Measurements from ENCODE around the gene SAE1. TPM values are rescaled to one million over a fixed set of nuclear protein-coding genes. Genes with fewer than 3 reads are reported as not detected.
A peak's percentile ranks its signal among the peaks of the same experiment; 100 is the strongest.

The SAE1 gene
- total and polyA plus RNA-seq, 2 experiments from 2014 or later = 97.2 to 112 TPM

GRCh38 chr19:47156861-47157430, 26.3 kb downstream of the SAE1 start:
- Histone ChIP-seq H3K9me3 (ENCODE audit: low read depth) (no peaks in the 10 kb centered on the region), H3K79me2 (peaks cover 25% of the 10 kb centered on the region), H3K27ac (peak overlapping the region; percentile 81), H2AFZ (no peak overlapping the region), H3K27me3 (no peaks in the 10 kb centered on the region), H3K9me2 (replicated peaks; ENCODE audit: insufficient read depth) (no peaks in the 10 kb centered on the region), H4K20me1 (ENCODE audit: insufficient read depth, poor library complexity, severe bottlenecking) (no peaks in the 10 kb centered on the region), H3K4me3 (no peak overlapping the region), H3K4me1 (ENCODE audit: insufficient read depth) (peaks cover 22% of the 10 kb centered on the region), H3K4me2 (no peak overlapping the region), H3K36me3 (replicated peaks; ENCODE audit: insufficient read depth, low read depth) (no peaks in the 10 kb centered on the region)
- WGBS (ENCODE audit: low lambda C conversion rate, missing lambda C conversion rate) = 52% methylated on average over 7 of the region's 7 CpGs
- TF ChIP-seq EZH2 (IDR thresholded peaks at IDR 0.05; ENCODE audit: borderline replicate concordance) = no peak
- TF ChIP-seq EZH2phosphoT487 (IDR thresholded peaks at IDR 0.05; ENCODE audit: low read depth, severe bottlenecking, unreplicated experiment) = no peak
- TF ChIP-seq CTCF (IDR thresholded peaks at IDR 0.05; ENCODE audit: poor library complexity) = no peak
- no peak for DNase-seq (ENCODE audit: low spot score)

- Histone ChIP-seq H3K79me2 (peaks cover 29% of the 10 kb centered on the region), H3K9me3 (ENCODE audit: low read depth) (no peaks in the 10 kb centered on the region), H3K4me1 (ENCODE audit: insufficient read depth) (peaks cover 19% of the 10 kb centered on the region), H3K9me2 (replicated peaks; ENCODE audit: insufficient read depth) (no peaks in the 10 kb centered on the region), H3K4me2 (peak overlapping the region; percentile 11), H3K4me3 (no peak overlapping the region), H4K20me1 (ENCODE audit: insufficient read depth, poor library complexity, severe bottlenecking) (no peaks in the 10 kb centered on the region), H2AFZ (no peak overlapping the region), H3K27ac (peak overlapping the region; percentile 81), H3K36me3 (replicated peaks; ENCODE audit: insufficient read depth, low read depth) (no peaks in the 10 kb centered on the region), H3K27me3 (no peaks in the 10 kb centered on the region)
- peak; percentile 26 for DNase-seq (ENCODE audit: low spot score)
- no peak for TF ChIP-seq EZH2phosphoT487 (IDR thresholded peaks at IDR 0.05; ENCODE audit: low read depth, severe bottlenecking, unreplicated experiment)
- no peak for TF ChIP-seq EZH2 (IDR thresholded peaks at IDR 0.05; ENCODE audit: borderline replicate concordance)
- no peak for TF ChIP-seq CTCF (IDR thresholded peaks at IDR 0.05; ENCODE audit: poor library complexity)
- WGBS (ENCODE audit: low lambda C conversion rate, missing lambda C conversion rate) = 44% methylated on average over 10 of the region's 10 CpGs
Observed at GRCh38 chr19:47157431-47158321, 27.0 kb downstream of the SAE1 start.

GRCh38 chr19:47158367-47158791, 27.7 kb downstream of the SAE1 start:
- Histone ChIP-seq H3K9me3 (ENCODE audit: low read depth) (no peaks in the 10 kb centered on the region), H4K20me1 (ENCODE audit: insufficient read depth, poor library complexity, severe bottlenecking) (no peaks in the 10 kb centered on the region), H3K27ac (peak overlapping the region; percentile 81), H3K4me1 (ENCODE audit: insufficient read depth) (peaks cover 19% of the 10 kb centered on the region), H3K27me3 (no peaks in the 10 kb centered on the region), H3K9me2 (replicated peaks; ENCODE audit: insufficient read depth) (no peaks in the 10 kb centered on the region), H3K36me3 (replicated peaks; ENCODE audit: insufficient read depth, low read depth) (no peaks in the 10 kb centered on the region), H2AFZ (no peak overlapping the region), H3K79me2 (peaks cover 30% of the 10 kb centered on the region), H3K4me2 (peak overlapping the region; percentile 11), H3K4me3 (no peak overlapping the region)
- 89% methylated on average over 8 of the region's 8 CpGs for WGBS (ENCODE audit: low lambda C conversion rate, missing lambda C conversion rate)
- no peak for DNase-seq (ENCODE audit: low spot score)
- TF ChIP-seq EZH2phosphoT487 (IDR thresholded peaks at IDR 0.05; ENCODE audit: low read depth, severe bottlenecking, unreplicated experiment) (no peak), CTCF (IDR thresholded peaks at IDR 0.05; ENCODE audit: poor library complexity) (no peak), EZH2 (IDR thresholded peaks at IDR 0.05; ENCODE audit: borderline replicate concordance) (no peak)

Data from hepatocyte (in vitro differentiated cells).